ENCODE data around the gene ZBTB21.

- TF ChIP-seq CTCF (IDR thresholded peaks at IDR 0.05; ENCODE audit: control extremely low read depth in 1 of 3, insufficient read depth in 1 of 3, low read depth in 1 of 3, low read length in 3 of 3) (no peak), KDM1A (IDR thresholded peaks at IDR 0.05; ENCODE audit: borderline replicate concordance, low read length) (no peak), CHD7 (IDR thresholded peaks at IDR 0.05; ENCODE audit: insufficient replicate concordance, low read length) (no peak), EZH2 (IDR thresholded peaks at IDR 0.05; ENCODE audit: low read depth, low read length, severe bottlenecking) (no peak), POU5F1 (IDR thresholded peaks at IDR 0.05; ENCODE audit: low read depth, low read length) (no peak), SIN3A (conservative IDR thresholded peaks at IDR 0.05 in 1 of 2, IDR thresholded peaks at IDR 0.05 in 1 of 2; ENCODE audit: low read depth in 1 of 2, low read length in 2 of 2) (no peak), POLR2A (IDR thresholded peaks at IDR 0.05; ENCODE audit: control extremely low read depth in 1 of 2, low read depth in 2 of 2, low read length in 2 of 2) (no peak), RFX5 (IDR thresholded peaks at IDR 0.05; ENCODE audit: borderline replicate concordance, low read depth, low read length) (no peak), CREB1 (IDR thresholded peaks at IDR 0.05) (no peak), POLR2AphosphoS5 (IDR thresholded peaks at IDR 0.05; ENCODE audit: low read depth, low read length) (no peak), RAD21 (IDR thresholded peaks at IDR 0.05 in 1 of 2, conservative IDR thresholded peaks at IDR 0.05 in 1 of 2; ENCODE audit: low read depth in 2 of 2, low read length in 2 of 2) (no peak), TAF1 (IDR thresholded peaks at IDR 0.05; ENCODE audit: low read depth, low read length) (no peak), JUND (IDR thresholded peaks at IDR 0.05; ENCODE audit: low read length) (no peak)
- TF ChIP-seq, protein P1, sequence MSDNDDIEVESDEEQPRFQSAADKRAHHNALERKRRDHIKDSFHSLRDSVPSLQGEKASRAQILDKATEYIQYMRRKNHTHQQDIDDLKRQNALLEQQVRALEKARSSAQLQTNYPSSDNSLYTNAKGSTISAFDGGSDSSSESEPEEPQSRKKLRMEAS (IDR thresholded peaks at IDR 0.05), result no peak
These were observed 33.5 kb downstream of the ZBTB21 start for GRCh38 chr21:41976611-41977010.
